Esophagus muscularis mucosa (tissue), 4 donors: ENCODE measurements around the gene MANBA. TPM values are rescaled to one million over a fixed set of nuclear protein-coding genes. Genes with fewer than 3 reads are reported as not detected.
A peak's percentile ranks its signal among the peaks of the same experiment; 100 is the strongest.

Source experiments
- DNase-seq: peaks from one replicate; pipeline ENCODE4 v3.0.0-alpha.2; 2017; ENCODE audit errors: extremely low spot score
- H3K27ac ChIP-seq, 4 donors: fragments of 200-600 bp; sonication (generic); replicated peaks in 1 of 4; 1 replicate in 3 of 4; 2 replicates in 1 of 4; pipeline ENCODE4 v1.5.1; 2016 to 2019; ENCODE audit warnings: mild to moderate bottlenecking in 1 of 4
- H3K27me3 ChIP-seq, 4 donors: fragments of 200-600 bp; sonication (generic); one replicate each; pipeline versions ENCODE4 v1.5.1 to v1.6.0; 2016 to 2019
- H3K36me3 ChIP-seq, 4 donors: fragments of 200-600 bp; sonication (generic); one replicate each; pipeline ENCODE4 v1.5.1; 2016 to 2019
- H3K4me1 ChIP-seq, 4 donors: fragments of 200-600 bp; sonication (generic); one replicate each; pipeline ENCODE4 v1.5.1; 2016 to 2019
- H3K4me3 ChIP-seq, 4 donors: fragments of 200-600 bp; sonication (generic); 1 replicate in 2 of 4; 2 replicates in 2 of 4; pipeline ENCODE4 v1.5.1; 2016 to 2019; ENCODE audit warnings: mild to moderate bottlenecking in 4 of 4, moderate library complexity in 1 of 4
- H3K9me3 ChIP-seq, 4 donors: fragments of 200-600 bp; sonication (generic); 1 replicate in 3 of 4; 2 replicates in 1 of 4; pipeline ENCODE4 v1.5.1; 2016 to 2019
- EP300 ChIP-seq: sonication (generic); formaldehyde crosslinking; IDR thresholded peaks from one replicate; pipeline ENCODE4 v1.6.1; 2017; ENCODE audit warnings: antibody characterized with exemption
- POLR2A ChIP-seq: fragments of 450-650 bp; IDR thresholded peaks from one replicate; pipeline ENCODE4 v1.6.1; 2017; ENCODE audit warnings: antibody characterized with exemption, moderate library complexity, mild to moderate bottlenecking, low read depth
- POLR2AphosphoS5 ChIP-seq, 2 donors: sonication (generic); formaldehyde crosslinking; IDR thresholded peaks; one replicate each; pipeline ENCODE4 v1.6.1; 2017; ENCODE audit warnings: antibody characterized with exemption in 2 of 2
- WGBS: methylation state at CpG from one replicate; pipeline ENCODE4 v1.1.5; 2018; 5-methylcytosine and 5-hydroxymethylcytosine counted together
- intact Hi-C: fragments of 100-400 bp; cut with DNase I; formaldehyde crosslinking; loops from one replicate; pipeline ENCODE4 v1.15.1; 2023
- total RNA-seq, 4 donors: library from RNA; depleted of rRNA; stranded (reverse); fragments of >200 nt; gene quantifications; one replicate each; pipeline versions ENCODE4 v1.1.0 to v1.2.1, GENCODE V29; 2016
- TF ChIP-seq, protein P1 (sequence below), 3 experiments: fragments of 200-600 bp in 2 of 3; fragments of 450-650 bp in 1 of 3; sonication (generic) in 2 of 3; IDR thresholded peaks; one replicate each; pipeline ENCODE4 v1.5.1; 2017 to 2019; ENCODE audit warnings: antibody characterized with exemption in 3 of 3, mild to moderate bottlenecking in 2 of 3, moderate library complexity in 1 of 3

The MANBA gene
- total RNA-seq, 4 donors from 2014 or later, result 22.1 to 24.9 (median 24.5) TPM

DNA sequence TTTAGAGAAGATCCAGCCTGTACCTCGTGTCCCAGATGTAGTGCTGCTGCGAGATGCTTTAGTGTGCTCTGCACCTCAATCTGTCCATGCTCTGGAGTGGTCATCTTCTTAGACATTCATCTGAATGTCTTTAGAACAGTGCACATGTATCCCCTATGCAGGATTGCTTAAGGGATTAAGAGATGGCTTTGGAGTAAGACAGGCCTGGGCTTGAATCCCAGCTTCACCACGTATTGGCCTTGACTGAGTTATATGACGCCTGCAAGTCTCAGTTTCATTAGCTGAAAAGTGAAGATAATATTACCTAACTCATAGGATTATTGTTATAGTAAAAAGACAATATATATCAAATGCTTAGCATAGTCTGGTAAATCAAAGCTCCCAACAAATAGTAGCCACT, 161.3 kb downstream of the MANBA start:
- no peak for DNase-seq
- Histone ChIP-seq H3K27me3 (no peaks in the 10 kb centered on the region), H3K27ac (no peak overlapping the region), H3K4me3 (no peak overlapping the region), H3K9me3 (no peaks in the 10 kb centered on the region), H3K36me3 (peaks cover 17 to 99% (median 68%) of the 10 kb centered on the region in 4 donors), H3K4me1 (peaks cover 0 to 9% (median 0%) of the 10 kb centered on the region in 4 donors)
- WGBS, result 88% methylated on average over 4 of the region's 4 CpGs
- TF ChIP-seq, protein P1, sequence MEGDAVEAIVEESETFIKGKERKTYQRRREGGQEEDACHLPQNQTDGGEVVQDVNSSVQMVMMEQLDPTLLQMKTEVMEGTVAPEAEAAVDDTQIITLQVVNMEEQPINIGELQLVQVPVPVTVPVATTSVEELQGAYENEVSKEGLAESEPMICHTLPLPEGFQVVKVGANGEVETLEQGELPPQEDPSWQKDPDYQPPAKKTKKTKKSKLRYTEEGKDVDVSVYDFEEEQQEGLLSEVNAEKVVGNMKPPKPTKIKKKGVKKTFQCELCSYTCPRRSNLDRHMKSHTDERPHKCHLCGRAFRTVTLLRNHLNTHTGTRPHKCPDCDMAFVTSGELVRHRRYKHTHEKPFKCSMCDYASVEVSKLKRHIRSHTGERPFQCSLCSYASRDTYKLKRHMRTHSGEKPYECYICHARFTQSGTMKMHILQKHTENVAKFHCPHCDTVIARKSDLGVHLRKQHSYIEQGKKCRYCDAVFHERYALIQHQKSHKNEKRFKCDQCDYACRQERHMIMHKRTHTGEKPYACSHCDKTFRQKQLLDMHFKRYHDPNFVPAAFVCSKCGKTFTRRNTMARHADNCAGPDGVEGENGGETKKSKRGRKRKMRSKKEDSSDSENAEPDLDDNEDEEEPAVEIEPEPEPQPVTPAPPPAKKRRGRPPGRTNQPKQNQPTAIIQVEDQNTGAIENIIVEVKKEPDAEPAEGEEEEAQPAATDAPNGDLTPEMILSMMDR (IDR thresholded peaks at IDR 0.05), result no peak
- TF ChIP-seq POLR2A (no peak), EP300 (no peak), POLR2AphosphoS5 (IDR thresholded peaks at IDR 0.05) (no peak)
- intact Hi-C loops, result no loop called here

DNA sequence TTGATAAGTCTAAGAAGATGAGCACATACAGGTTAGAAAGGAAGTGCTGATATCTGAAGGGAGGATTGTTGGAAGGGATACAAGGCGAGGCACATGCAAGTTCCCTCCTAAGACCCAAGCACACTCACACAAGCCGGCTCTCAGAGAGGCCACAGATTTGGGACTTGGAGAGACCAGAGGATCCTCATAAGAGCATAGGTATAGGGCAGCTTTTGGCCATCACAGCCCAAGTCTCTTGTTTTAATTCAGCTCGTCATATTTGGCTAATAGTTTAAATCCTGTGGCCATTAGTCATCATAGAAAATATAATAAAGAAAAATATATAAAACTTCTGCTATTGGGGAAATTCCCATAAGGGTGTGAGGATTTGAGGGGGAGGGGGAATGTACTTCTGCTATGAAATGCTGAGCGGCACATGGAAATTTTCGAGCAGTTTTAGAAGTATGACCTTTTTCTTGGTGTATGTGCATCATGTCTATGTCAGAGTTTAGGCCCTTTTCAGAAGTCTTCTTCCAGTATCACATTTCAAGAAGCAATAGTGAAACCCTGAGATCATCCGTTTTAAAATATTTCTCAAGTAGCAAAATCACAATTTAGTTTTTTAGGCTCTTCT, 161.9 kb downstream of the MANBA start:
- Histone ChIP-seq H3K27me3 (no peaks in the 10 kb centered on the region), H3K9me3 (no peaks in the 10 kb centered on the region), H3K4me3 (no peak overlapping the region), H3K27ac (peak overlapping the region in 1 of 4 donors; percentile 5), H3K4me1 (peaks cover 0 to 9% (median 0%) of the 10 kb centered on the region in 4 donors), H3K36me3 (peaks cover 17 to 97% (median 71%) of the 10 kb centered on the region in 4 donors)
- 83% methylated on average over 6 of the region's 6 CpGs for WGBS
- intact Hi-C loops, result no loop called here
- TF ChIP-seq POLR2AphosphoS5 (IDR thresholded peaks at IDR 0.05), result no peak
- TF ChIP-seq POLR2A, result no peak
- TF ChIP-seq, protein P1 (IDR thresholded peaks at IDR 0.05), result no peak
- no peak for TF ChIP-seq EP300
- DNase-seq, result no peak

DNA sequence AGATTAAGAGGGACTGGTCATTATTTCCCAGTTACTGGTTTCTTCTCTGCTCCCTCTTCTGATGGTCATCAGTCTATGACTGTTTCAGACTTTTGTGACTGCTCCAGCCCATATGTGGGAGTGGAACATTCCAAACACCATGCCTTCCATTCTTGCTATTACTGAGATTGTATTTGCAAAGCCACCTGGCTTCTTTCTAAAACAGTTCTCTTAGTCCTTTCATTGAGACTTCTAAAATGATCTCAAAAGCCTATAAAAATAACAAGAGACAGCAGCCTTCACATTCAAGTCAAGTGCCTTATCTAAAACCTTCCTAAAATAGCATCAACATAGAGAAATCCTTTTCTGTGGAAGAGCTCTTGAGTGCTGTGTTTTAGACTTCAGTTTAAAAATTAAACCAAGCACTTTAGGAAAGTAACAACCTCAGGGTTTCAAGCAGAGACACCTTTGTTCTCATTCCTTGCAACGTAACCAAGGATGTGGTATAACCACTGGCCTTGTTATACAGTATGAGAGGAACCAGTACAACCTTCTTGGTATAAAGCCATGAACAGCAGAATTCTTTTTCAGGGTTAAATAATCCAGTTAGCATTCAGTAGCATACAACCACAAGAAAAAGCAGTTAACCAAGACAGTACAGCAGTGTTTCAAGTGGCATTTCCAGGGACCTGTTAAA, 162.5 kb downstream of the MANBA start:
- peaks cover 17 to 92% (median 70%) of the 10 kb centered on the region in 4 donors for H3K36me3 ChIP-seq
- WGBS, result 68% methylated on average over 1 of the region's 1 CpG

DNA sequence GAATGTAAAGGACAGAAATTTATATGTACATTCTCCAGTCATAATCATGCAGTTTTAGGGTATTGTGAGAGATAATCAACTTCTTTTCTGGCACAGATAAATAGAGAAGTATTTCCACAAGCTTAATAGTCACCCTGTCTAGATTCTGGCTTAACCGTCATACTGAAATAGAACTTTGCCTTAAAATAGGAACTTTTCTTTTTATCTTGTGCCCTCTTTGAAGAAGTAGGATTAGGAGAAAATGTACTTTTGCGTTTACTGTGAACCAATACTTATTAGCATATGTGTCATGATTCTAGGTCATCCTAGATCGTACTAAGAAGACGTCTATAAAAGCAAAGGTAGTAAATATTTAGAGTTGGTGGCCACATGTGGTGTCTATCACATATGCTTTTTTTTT, 164.2 kb downstream of the MANBA start:
- no peaks in the 10 kb centered on the region for H3K9me3 ChIP-seq
- TF ChIP-seq EP300 (no peak), POLR2AphosphoS5 (IDR thresholded peaks at IDR 0.05) (no peak), POLR2A (no peak)
- TF ChIP-seq, protein P1 (IDR thresholded peaks at IDR 0.05), result no peak
- peaks cover 0 to 9% (median 0%) of the 10 kb centered on the region in 4 donors for H3K4me1 ChIP-seq
- H3K27me3 ChIP-seq, result no peaks in the 10 kb centered on the region
- DNase-seq, result no peak
- no peak overlapping the region for H3K27ac ChIP-seq
- intact Hi-C loops, result no loop called here
- 91% methylated on average over 4 of the region's 4 CpGs for WGBS
- no peak overlapping the region for H3K4me3 ChIP-seq
- peaks cover 13 to 86% (median 58%) of the 10 kb centered on the region in 4 donors for H3K36me3 ChIP-seq

More for the DNA sequence above, 162.5 kb downstream of the MANBA start:
- DNase-seq, result no peak
- Histone ChIP-seq H3K27ac (peak overlapping the region in 1 of 4 donors; percentile 5), H3K4me3 (no peak overlapping the region), H3K4me1 (peaks cover 0 to 9% (median 0%) of the 10 kb centered on the region in 4 donors), H3K27me3 (no peaks in the 10 kb centered on the region), H3K9me3 (no peaks in the 10 kb centered on the region)
- intact Hi-C loops, result no loop called here
- TF ChIP-seq POLR2A (no peak), EP300 (no peak), POLR2AphosphoS5 (IDR thresholded peaks at IDR 0.05) (no peak)
- TF ChIP-seq, protein P1 (IDR thresholded peaks at IDR 0.05), result no peak
